Activated T-cell treated with anti-CD3 and anti-CD28 coated beads, Interleukin-2, amount 50 U/mL, for 72 hours (primary cell): ENCODE data around the gene CTAGE8. TPM values are rescaled to one million over a fixed set of nuclear protein-coding genes. Genes with fewer than 3 reads are reported as not detected.
"Not testable (repeated sequence)": the region's sequence is repeated elsewhere in the genome, so short reads cannot be mapped to it uniquely, and the experiment has no call there.

Experiments
- ATAC-seq, 2 donors: fragments of 150-1000 bp; cut with Tn5 transposase; replicated peaks in 1 of 2; 2 replicates each; pipeline ENCODE4 v1.10.0; 2021; ENCODE audit warnings: moderate library complexity in 2 of 2, mild to moderate bottlenecking in 1 of 2
- DNase-seq, 2 donors: peaks; one replicate each; pipeline ENCODE4 v3.0.0; 2021 to 2022; ENCODE audit warnings: mixed read lengths in 1 of 2
- H3K27ac Mint-ChIP-seq: one replicate; pipeline ENCODE4 v1.8.0; 2022; ENCODE audit warnings: mild to moderate bottlenecking, moderate library complexity, mixed read lengths
- H3K27me3 Mint-ChIP-seq: one replicate; pipeline ENCODE4 v1.8.0; 2022; ENCODE audit warnings: low read depth, mixed read lengths
- H3K36me3 Mint-ChIP-seq, 2 donors: one replicate each; pipeline ENCODE4 v1.8.0; 2022; ENCODE audit warnings: mixed read lengths in 2 of 2, mild to moderate bottlenecking in 1 of 2; ENCODE audit not compliant: insufficient read depth in 2 of 2
- H3K4me1 Mint-ChIP-seq: one replicate; pipeline ENCODE4 v1.8.0; 2022; ENCODE audit warnings: low read depth, mixed read lengths
- H3K4me3 Mint-ChIP-seq, 2 donors: one replicate each; pipeline ENCODE4 v1.8.0; 2022; ENCODE audit warnings: mild to moderate bottlenecking in 2 of 2, mixed read lengths in 2 of 2, moderate library complexity in 2 of 2
- H3K9me3 Mint-ChIP-seq, 2 donors: one replicate each; pipeline ENCODE4 v1.8.0; 2022; ENCODE audit warnings: mixed read lengths in 2 of 2
- total RNA-seq, 2 donors: library from RNA; stranded (reverse); gene quantifications; one replicate each; pipeline ENCODE4 v1.2.3, GENCODE V29; 2022

Gene CTAGE8
- total RNA-seq, 2 donors from 2014 or later = 1.5 TPM; not detected in 1

- not testable (repeated sequence) for ATAC-seq, H3K4me3 Mint-ChIP-seq, H3K4me1 Mint-ChIP-seq, H3K27me3 Mint-ChIP-seq, H3K27ac Mint-ChIP-seq, H3K36me3 Mint-ChIP-seq, DNase-seq, H3K9me3 Mint-ChIP-seq
Measured at GRCh38 chr7:144283716-144284115, 14.6 kb upstream of the CTAGE8 start.

- not testable (repeated sequence) for H3K4me3 Mint-ChIP-seq, H3K27me3 Mint-ChIP-seq, H3K27ac Mint-ChIP-seq, ATAC-seq, DNase-seq, H3K4me1 Mint-ChIP-seq, H3K9me3 Mint-ChIP-seq, H3K36me3 Mint-ChIP-seq
Measured at GRCh38 chr7:144282490-144282889, 13.4 kb upstream of the CTAGE8 start.

GRCh38 chr7:144281981-144282380 is 12.9 kb upstream of the CTAGE8 start:
- not testable (repeated sequence) for ATAC-seq, H3K27me3 Mint-ChIP-seq, DNase-seq, H3K36me3 Mint-ChIP-seq, H3K4me3 Mint-ChIP-seq, H3K4me1 Mint-ChIP-seq, H3K27ac Mint-ChIP-seq, H3K9me3 Mint-ChIP-seq

GRCh38 chr7:144280010-144280409 is 10.9 kb upstream of the CTAGE8 start:
- not testable (repeated sequence) for H3K27me3 Mint-ChIP-seq, H3K27ac Mint-ChIP-seq, H3K4me3 Mint-ChIP-seq, DNase-seq, H3K4me1 Mint-ChIP-seq, H3K36me3 Mint-ChIP-seq, ATAC-seq, H3K9me3 Mint-ChIP-seq

GRCh38 chr7:144275281-144275680 is 6.2 kb upstream of the CTAGE8 start:
- not testable (repeated sequence) for H3K27me3 Mint-ChIP-seq, DNase-seq, H3K27ac Mint-ChIP-seq, H3K9me3 Mint-ChIP-seq, ATAC-seq, H3K4me3 Mint-ChIP-seq, H3K4me1 Mint-ChIP-seq, H3K36me3 Mint-ChIP-seq

- not testable (repeated sequence) for H3K9me3 Mint-ChIP-seq, ATAC-seq, H3K4me1 Mint-ChIP-seq, DNase-seq, H3K36me3 Mint-ChIP-seq, H3K4me3 Mint-ChIP-seq, H3K27ac Mint-ChIP-seq, H3K27me3 Mint-ChIP-seq
Measured at GRCh38 chr7:144264692-144265091, 4.4 kb downstream of the CTAGE8 start, which contains the start of gene OR2A7. Gene OR2A7, minus strand, starts transcription at chr7:144264792. Its CDS starts 5,164 bp downstream, at chr7:144259628.

GRCh38 chr7:144262128-144262527 is 7.0 kb downstream of the CTAGE8 start:
- H3K9me3 Mint-ChIP-seq, H3K27ac Mint-ChIP-seq, DNase-seq, H3K27me3 Mint-ChIP-seq, H3K36me3 Mint-ChIP-seq, ATAC-seq, H3K4me3 Mint-ChIP-seq, H3K4me1 Mint-ChIP-seq: not testable (repeated sequence)

GRCh38 chr7:144259067-144259466 is 10.0 kb downstream of the CTAGE8 start:
- H3K4me1 Mint-ChIP-seq, H3K36me3 Mint-ChIP-seq, ATAC-seq, H3K4me3 Mint-ChIP-seq, H3K9me3 Mint-ChIP-seq, DNase-seq, H3K27me3 Mint-ChIP-seq, H3K27ac Mint-ChIP-seq: not testable (repeated sequence)

- ATAC-seq (no peak), DNase-seq (no peak)
- no peaks in the 10 kb centered on the region for H3K4me1 Mint-ChIP-seq
- no peaks in the 10 kb centered on the region for H3K9me3 Mint-ChIP-seq
- no peaks in the 10 kb centered on the region for H3K36me3 Mint-ChIP-seq
- H3K27me3 Mint-ChIP-seq = no peaks in the 10 kb centered on the region
- no peak overlapping the region for H3K4me3 Mint-ChIP-seq
- no peak overlapping the region for H3K27ac Mint-ChIP-seq
Measured at GRCh38 chr7:144256112-144256511, 13.0 kb downstream of the CTAGE8 start.

- H3K4me1 Mint-ChIP-seq = no peaks in the 10 kb centered on the region
- no peaks in the 10 kb centered on the region for H3K9me3 Mint-ChIP-seq
- no peak overlapping the region for H3K27ac Mint-ChIP-seq
- no peaks in the 10 kb centered on the region for H3K27me3 Mint-ChIP-seq
- no peak for ATAC-seq
- no peak overlapping the region for H3K4me3 Mint-ChIP-seq
- H3K36me3 Mint-ChIP-seq = no peaks in the 10 kb centered on the region
- DNase-seq = no peak
Measured at GRCh38 chr7:144255471-144255897, 13.6 kb downstream of the CTAGE8 start.

- H3K36me3 Mint-ChIP-seq, H3K27ac Mint-ChIP-seq, DNase-seq, H3K9me3 Mint-ChIP-seq, ATAC-seq, H3K4me3 Mint-ChIP-seq, H3K4me1 Mint-ChIP-seq, H3K27me3 Mint-ChIP-seq: not testable (repeated sequence)
Measured at GRCh38 chr7:144252307-144252706, 16.8 kb downstream of the CTAGE8 start.

GRCh38 chr7:144247674-144248330 is 21.3 kb downstream of the CTAGE8 start:
- ATAC-seq, H3K27ac Mint-ChIP-seq, H3K4me1 Mint-ChIP-seq, H3K36me3 Mint-ChIP-seq, H3K4me3 Mint-ChIP-seq, DNase-seq, H3K27me3 Mint-ChIP-seq, H3K9me3 Mint-ChIP-seq: not testable (repeated sequence)

GRCh38 chr7:144246967-144247366 is 22.1 kb downstream of the CTAGE8 start:
- H3K27ac Mint-ChIP-seq, H3K36me3 Mint-ChIP-seq, H3K4me3 Mint-ChIP-seq, H3K4me1 Mint-ChIP-seq, DNase-seq, H3K27me3 Mint-ChIP-seq, ATAC-seq, H3K9me3 Mint-ChIP-seq: not testable (repeated sequence)

- not testable (repeated sequence) for DNase-seq, H3K36me3 Mint-ChIP-seq, H3K27ac Mint-ChIP-seq, H3K4me1 Mint-ChIP-seq, H3K27me3 Mint-ChIP-seq, H3K9me3 Mint-ChIP-seq, H3K4me3 Mint-ChIP-seq, ATAC-seq
Measured at GRCh38 chr7:144245372-144245771, 23.7 kb downstream of the CTAGE8 start.
